HCT116 (cell line): Measurements from ENCODE around the gene ASB17. TPM values are rescaled to one million over a fixed set of nuclear protein-coding genes. Genes with fewer than 3 reads are reported as not detected.
"Not testable (repeated sequence)": the region's sequence is repeated elsewhere in the genome, so short reads cannot be mapped to it uniquely, and the experiment has no call there.

Experiments
- ATAC-seq: fragments of 200-7000 bp; cut with Tn5 transposase; 2 replicates; pipeline ENCODE4 v1.9.1; 2020; ENCODE audit warnings: mild to moderate bottlenecking, moderate library complexity
- BruUV-seq: library from RNA; stranded (reverse); fragments of 400-500 nt; replicated peaks from 2 replicates; lab custom pipeline; 2021; lab: Mats Ljungman, UMichigan
- CTCF ChIA-PET: fragments of 300-600 bp; sonication (Branson Sonifier 250); formaldehyde crosslinking; loops from one replicate; lab custom pipeline; 2021; ENCODE audit warnings: antibody characterized with exemption; lab: Charles Lee
- POLR2A ChIA-PET: fragments of 300-600, 350-600 bp; sonication (Branson Sonifier 250); formaldehyde crosslinking; loops from one replicate; lab custom pipeline; 2021; ENCODE audit warnings: antibody characterized with exemption; lab: Charles Lee
- RAD21 ChIA-PET, 2 experiments: fragments of 300-600 bp; sonication (Branson Sonifier 250); formaldehyde crosslinking; loops; one replicate each; lab custom pipeline; 2023; ENCODE audit warnings: low total read pairs in 2 of 2; ENCODE audit not compliant: uncharacterized antibody in 2 of 2, unreplicated experiment in 2 of 2, low non-redundant PET in 1 of 2; lab: Charles Lee
- DNase-seq: peaks from one replicate; pipeline ENCODE4 v3.0.0-alpha.2; 2010; ENCODE audit warnings: low read depth, low spot score
- H2AFZ ChIP-seq: fragments of 200-600 bp; shearing (Covaris generic), sonication (generic); 2 replicates; pipeline ENCODE4 v1.6.1; 2017; ENCODE audit warnings: low read depth, mixed run types, mixed read lengths, antibody characterized with exemption, low read length; ENCODE audit not compliant: poor library complexity, severe bottlenecking
- H3K27ac ChIP-seq: 2 replicates; pipeline ENCODE4 v1.5.1; 2012; ENCODE audit warnings: low read depth, low read length
- H3K27me3 ChIP-seq: fragments of 200-600 bp; sonication (generic); 2 replicates; pipeline ENCODE4 v1.6.1; 2016; ENCODE audit warnings: mixed run types, low read length, mixed read lengths; ENCODE audit not compliant: insufficient read depth
- H3K36me3 ChIP-seq, 2 experiments: fragments of 200-500 bp in 1 of 2; fragments of 200-600 bp in 1 of 2; sonication (Bioruptor generic) in 1 of 2; sonication (generic) in 1 of 2; 2 replicates each; pipeline versions ENCODE4 v1.5.1 to v1.6.1; 2014 to 2016; ENCODE audit warnings: low read length in 2 of 2, inconsistent platforms in 1 of 2, mixed read lengths in 1 of 2, mixed run types in 1 of 2; ENCODE audit not compliant: insufficient read depth in 2 of 2, control insufficient read depth in 1 of 2
- H3K4me1 ChIP-seq, 2 experiments: fragments of 200-600 bp in 1 of 2; sonication (generic) in 1 of 2; 2 replicates each; pipeline versions ENCODE4 v1.5.1 to v1.6.1; 2012 to 2017; ENCODE audit warnings: low read length in 2 of 2, inconsistent platforms in 1 of 2, mild to moderate bottlenecking in 1 of 2, mixed read lengths in 1 of 2, mixed run types in 1 of 2, moderate library complexity in 1 of 2; ENCODE audit not compliant: insufficient read depth in 2 of 2, control insufficient read depth in 1 of 2
- H3K4me2 ChIP-seq: fragments of 200-600 bp; sonication (generic); 2 replicates; pipeline ENCODE4 v1.6.1; 2017; ENCODE audit warnings: mixed run types, low read length, mixed read lengths
- H3K4me3 ChIP-seq, 2 experiments: fragments of 200-600 bp in 1 of 2; sonication (generic) in 1 of 2; replicated peaks in 1 of 2; 2 replicates each; pipeline ENCODE4 v1.5.1; 2011 to 2016; ENCODE audit warnings: low read length in 2 of 2, control low read depth in 1 of 2, low read depth in 1 of 2, mild to moderate bottlenecking in 1 of 2, mixed read lengths in 1 of 2, mixed run types in 1 of 2
- H3K79me2 ChIP-seq: fragments of 200-600 bp; sonication (generic); 2 replicates; pipeline ENCODE4 v1.6.1; 2017; ENCODE audit warnings: mild to moderate bottlenecking, mixed run types, low read length, moderate library complexity, mixed read lengths; ENCODE audit not compliant: insufficient read depth
- H3K9ac ChIP-seq: fragments of 200-600 bp; sonication (generic); 2 replicates; pipeline ENCODE4 v1.6.1; 2016; ENCODE audit warnings: low read length, mixed read lengths
- H3K9me2 ChIP-seq: fragments of 200-600 bp; sonication (generic), shearing (Covaris generic); 2 replicates; pipeline ENCODE4 v1.6.1; 2017; ENCODE audit warnings: mixed run types, mild to moderate bottlenecking, moderate library complexity; ENCODE audit not compliant: insufficient read depth
- H3K9me3 ChIP-seq, 2 experiments: fragments of 200-500 bp in 1 of 2; fragments of 200-600 bp in 1 of 2; sonication (Bioruptor generic) in 1 of 2; sonication (generic) in 1 of 2; 2 replicates each; pipeline ENCODE4 v1.6.1; 2014 to 2017; ENCODE audit warnings: low read length in 2 of 2, mixed read lengths in 2 of 2, inconsistent platforms in 1 of 2, low read depth in 1 of 2, mild to moderate bottlenecking in 1 of 2, mixed run types in 1 of 2, moderate library complexity in 1 of 2; ENCODE audit not compliant: control insufficient read depth in 1 of 2, insufficient read depth in 1 of 2
- H4K20me1 ChIP-seq: fragments of 200-600 bp; sonication (generic), shearing (Covaris generic); 2 replicates; pipeline ENCODE4 v1.6.1; 2017; ENCODE audit warnings: mixed run types, mild to moderate bottlenecking, moderate library complexity; ENCODE audit not compliant: insufficient read depth
- CBX3 ChIP-seq: IDR thresholded peaks from 2 replicates; pipeline ENCODE4 v1.6.1; 2012; ENCODE audit warnings: low read depth
- EGR1 ChIP-seq: IDR thresholded peaks from 2 replicates; pipeline ENCODE4 v1.6.1; 2012; ENCODE audit warnings: low read depth
- EZH2 ChIP-seq: fragments of 200-600 bp; sonication (generic); IDR thresholded peaks from 2 replicates; pipeline ENCODE4 v1.6.1; 2017; ENCODE audit warnings: antibody characterized with exemption, mixed run types
- EZH2phosphoT487 ChIP-seq: fragments of 200-600 bp; IDR thresholded peaks from 2 replicates; pipeline ENCODE4 v1.6.1; 2018; ENCODE audit warnings: antibody characterized with exemption, borderline replicate concordance
- FOSL1 ChIP-seq: IDR thresholded peaks from 2 replicates; pipeline ENCODE4 v1.6.1; 2012; ENCODE audit warnings: low read depth
- JUND ChIP-seq: IDR thresholded peaks from 2 replicates; pipeline ENCODE4 v1.6.1; 2012
- POLR2A ChIP-seq: IDR thresholded peaks from 2 replicates; pipeline ENCODE4 v1.7.0; 2011; ENCODE audit warnings: borderline replicate concordance; ENCODE audit not compliant: insufficient read depth, insufficient read length; ENCODE audit errors: extremely low read depth
- POLR2AphosphoS5 ChIP-seq: IDR thresholded peaks from 2 replicates; pipeline ENCODE4 v1.6.1; 2011; ENCODE audit warnings: mild to moderate bottlenecking, low read depth, low read length, moderate library complexity
- SIN3A ChIP-seq: IDR thresholded peaks from 2 replicates; pipeline ENCODE4 v1.6.1; 2012; ENCODE audit warnings: low read depth
- SP1 ChIP-seq: IDR thresholded peaks from 2 replicates; pipeline ENCODE4 v1.6.1; 2012; ENCODE audit warnings: low read depth
- ZFX ChIP-seq: fragments of 450-650 bp; IDR thresholded peaks from 2 replicates; pipeline ENCODE4 v1.6.1; 2017
- ZNF274 ChIP-seq: fragments of 200-500 bp; sonication (Bioruptor generic); IDR thresholded peaks from 2 replicates; pipeline ENCODE4 v1.6.1; 2014; ENCODE audit warnings: mild to moderate bottlenecking, low read depth, low read length, inconsistent platforms
- intact Hi-C: fragments of 100-400 bp; cut with micrococcal nuclease; formaldehyde crosslinking; loops from 2 replicates; pipeline ENCODE4 v1.10.0; 2022
- total RNA-seq: library from RNA; stranded (reverse); gene quantifications from one replicate; pipeline ENCODE4 v1.2.1, GENCODE V29; 2021; ENCODE audit not compliant: unreplicated experiment
- TF ChIP-seq, protein P1 (sequence below): IDR thresholded peaks from 2 replicates; pipeline ENCODE4 v1.6.1; 2012
- TF ChIP-seq, protein P2 (sequence below): IDR thresholded peaks from 2 replicates; pipeline ENCODE4 v1.6.1; 2012; ENCODE audit warnings: low read depth
- TF ChIP-seq, protein P3 (sequence below), 3 experiments: fragments of 200-600 bp in 1 of 3; sonication (generic) in 1 of 3; IDR thresholded peaks in 2 of 3; conservative IDR thresholded peaks in 1 of 3; 2 replicates each; pipeline ENCODE4 v1.5.1; 2012 to 2017; ENCODE audit warnings: low read depth in 2 of 3, low read length in 2 of 3, antibody characterized with exemption in 1 of 3, borderline replicate concordance in 1 of 3, control low read depth in 1 of 3, mild to moderate bottlenecking in 1 of 3, mixed read lengths in 1 of 3, mixed run types in 1 of 3, moderate library complexity in 1 of 3; ENCODE audit not compliant: insufficient read depth in 1 of 3

Gene ASB17
- total RNA-seq, 1 experiment from 2014 or later, result not detected

DNA sequence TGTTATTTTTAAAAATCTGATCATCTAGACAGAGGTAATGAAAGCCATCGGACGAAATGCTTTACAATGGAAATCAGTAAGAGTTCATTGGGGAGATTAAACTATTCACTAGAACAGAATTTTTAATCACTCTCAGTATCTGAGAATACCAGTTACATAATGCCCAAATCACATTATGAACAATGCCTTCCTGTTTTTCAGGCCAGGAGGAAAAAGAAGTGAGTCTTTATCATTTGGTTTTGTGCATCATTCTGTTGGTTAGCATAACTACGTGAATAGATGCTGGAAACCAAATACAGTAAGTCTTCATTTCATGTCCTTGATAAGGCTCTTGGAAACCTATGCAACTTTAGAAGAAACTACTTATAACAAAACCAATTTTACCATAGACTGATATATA, 18.0 kb upstream of the ASB17 start:
- no TSS peak for BruUV-seq
- Histone ChIP-seq H4K20me1 (no peaks in the 10 kb centered on the region), H3K4me2 (no peak overlapping the region), H3K9me2 (no peaks in the 10 kb centered on the region), H3K9me3 (no peaks in the 10 kb centered on the region), H3K4me1 (peaks cover 0 to 5% of the 10 kb centered on the region in 2 experiments; a peak in 1 of 4 replicates), H3K36me3 (no peaks in the 10 kb centered on the region), H3K4me3 (no peak overlapping the region), H3K27ac (no peak overlapping the region), H3K79me2 (no peaks in the 10 kb centered on the region), H3K27me3 (no peaks in the 10 kb centered on the region), H3K9ac (no peak overlapping the region), H2AFZ (no peak overlapping the region)
- POLR2A ChIA-PET, result no interaction called here
- TF ChIP-seq ZNF274 (no peak), CBX3 (no peak), SIN3A (no peak), POLR2A (no peak), ZFX (no peak), POLR2AphosphoS5 (no peak), EZH2 (no peak), EGR1 (no peak), SP1 (no peak), JUND (no peak), EZH2phosphoT487 (no peak), FOSL1 (no peak)
- TF ChIP-seq, protein P1, sequence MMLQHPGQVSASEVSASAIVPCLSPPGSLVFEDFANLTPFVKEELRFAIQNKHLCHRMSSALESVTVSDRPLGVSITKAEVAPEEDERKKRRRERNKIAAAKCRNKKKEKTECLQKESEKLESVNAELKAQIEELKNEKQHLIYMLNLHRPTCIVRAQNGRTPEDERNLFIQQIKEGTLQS, result no peak
- TF ChIP-seq, protein P2, sequence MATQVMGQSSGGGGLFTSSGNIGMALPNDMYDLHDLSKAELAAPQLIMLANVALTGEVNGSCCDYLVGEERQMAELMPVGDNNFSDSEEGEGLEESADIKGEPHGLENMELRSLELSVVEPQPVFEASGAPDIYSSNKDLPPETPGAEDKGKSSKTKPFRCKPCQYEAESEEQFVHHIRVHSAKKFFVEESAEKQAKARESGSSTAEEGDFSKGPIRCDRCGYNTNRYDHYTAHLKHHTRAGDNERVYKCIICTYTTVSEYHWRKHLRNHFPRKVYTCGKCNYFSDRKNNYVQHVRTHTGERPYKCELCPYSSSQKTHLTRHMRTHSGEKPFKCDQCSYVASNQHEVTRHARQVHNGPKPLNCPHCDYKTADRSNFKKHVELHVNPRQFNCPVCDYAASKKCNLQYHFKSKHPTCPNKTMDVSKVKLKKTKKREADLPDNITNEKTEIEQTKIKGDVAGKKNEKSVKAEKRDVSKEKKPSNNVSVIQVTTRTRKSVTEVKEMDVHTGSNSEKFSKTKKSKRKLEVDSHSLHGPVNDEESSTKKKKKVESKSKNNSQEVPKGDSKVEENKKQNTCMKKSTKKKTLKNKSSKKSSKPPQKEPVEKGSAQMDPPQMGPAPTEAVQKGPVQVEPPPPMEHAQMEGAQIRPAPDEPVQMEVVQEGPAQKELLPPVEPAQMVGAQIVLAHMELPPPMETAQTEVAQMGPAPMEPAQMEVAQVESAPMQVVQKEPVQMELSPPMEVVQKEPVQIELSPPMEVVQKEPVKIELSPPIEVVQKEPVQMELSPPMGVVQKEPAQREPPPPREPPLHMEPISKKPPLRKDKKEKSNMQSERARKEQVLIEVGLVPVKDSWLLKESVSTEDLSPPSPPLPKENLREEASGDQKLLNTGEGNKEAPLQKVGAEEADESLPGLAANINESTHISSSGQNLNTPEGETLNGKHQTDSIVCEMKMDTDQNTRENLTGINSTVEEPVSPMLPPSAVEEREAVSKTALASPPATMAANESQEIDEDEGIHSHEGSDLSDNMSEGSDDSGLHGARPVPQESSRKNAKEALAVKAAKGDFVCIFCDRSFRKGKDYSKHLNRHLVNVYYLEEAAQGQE, result no peak
- TF ChIP-seq, protein P3, sequence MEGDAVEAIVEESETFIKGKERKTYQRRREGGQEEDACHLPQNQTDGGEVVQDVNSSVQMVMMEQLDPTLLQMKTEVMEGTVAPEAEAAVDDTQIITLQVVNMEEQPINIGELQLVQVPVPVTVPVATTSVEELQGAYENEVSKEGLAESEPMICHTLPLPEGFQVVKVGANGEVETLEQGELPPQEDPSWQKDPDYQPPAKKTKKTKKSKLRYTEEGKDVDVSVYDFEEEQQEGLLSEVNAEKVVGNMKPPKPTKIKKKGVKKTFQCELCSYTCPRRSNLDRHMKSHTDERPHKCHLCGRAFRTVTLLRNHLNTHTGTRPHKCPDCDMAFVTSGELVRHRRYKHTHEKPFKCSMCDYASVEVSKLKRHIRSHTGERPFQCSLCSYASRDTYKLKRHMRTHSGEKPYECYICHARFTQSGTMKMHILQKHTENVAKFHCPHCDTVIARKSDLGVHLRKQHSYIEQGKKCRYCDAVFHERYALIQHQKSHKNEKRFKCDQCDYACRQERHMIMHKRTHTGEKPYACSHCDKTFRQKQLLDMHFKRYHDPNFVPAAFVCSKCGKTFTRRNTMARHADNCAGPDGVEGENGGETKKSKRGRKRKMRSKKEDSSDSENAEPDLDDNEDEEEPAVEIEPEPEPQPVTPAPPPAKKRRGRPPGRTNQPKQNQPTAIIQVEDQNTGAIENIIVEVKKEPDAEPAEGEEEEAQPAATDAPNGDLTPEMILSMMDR (IDR thresholded peaks at IDR 0.05 in 2 of 3, conservative IDR thresholded peaks at IDR 0.05 in 1 of 3; ENCODE audit: borderline replicate concordance in 1 of 3, insufficient read depth in 1 of 3, low read depth in 2 of 3, low read length in 2 of 3), result no peak
- no peak for ATAC-seq
- intact Hi-C loops, result no loop called here
- no peak for DNase-seq
- CTCF ChIA-PET, result no interaction called here
- RAD21 ChIA-PET, result no interaction called here

DNA sequence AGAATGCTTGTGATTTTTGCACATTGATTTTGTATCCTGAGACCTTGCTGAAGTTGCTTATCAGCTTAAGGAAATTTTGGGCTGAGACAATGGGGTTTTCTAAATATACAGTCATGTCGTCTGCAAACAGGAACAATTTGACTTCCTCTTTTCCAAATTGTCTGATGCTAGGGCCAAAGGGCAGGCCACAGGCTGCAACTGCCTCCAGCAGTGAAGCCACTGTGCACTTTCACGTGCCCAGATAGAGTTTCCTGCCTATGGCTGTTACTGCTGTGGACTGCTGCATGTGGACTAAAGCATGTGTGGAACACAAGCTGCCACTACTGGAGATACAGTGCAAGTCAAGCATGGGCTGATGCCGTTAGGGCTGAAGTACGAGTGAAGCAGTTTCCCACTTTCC, 10.8 kb upstream of the ASB17 start:
- CTCF ChIA-PET, H3K9ac ChIP-seq, H3K36me3 ChIP-seq, DNase-seq, RAD21 ChIA-PET, H3K9me2 ChIP-seq, H3K9me3 ChIP-seq, H3K4me1 ChIP-seq, H3K27ac ChIP-seq, ATAC-seq, H4K20me1 ChIP-seq, H2AFZ ChIP-seq, H3K79me2 ChIP-seq, H3K27me3 ChIP-seq, H3K4me2 ChIP-seq, H3K4me3 ChIP-seq, BruUV-seq, POLR2A ChIA-PET, intact Hi-C loops: not testable (repeated sequence)
